Measurements from ENCODE around the gene COG1.

Gene COG1

DNA sequence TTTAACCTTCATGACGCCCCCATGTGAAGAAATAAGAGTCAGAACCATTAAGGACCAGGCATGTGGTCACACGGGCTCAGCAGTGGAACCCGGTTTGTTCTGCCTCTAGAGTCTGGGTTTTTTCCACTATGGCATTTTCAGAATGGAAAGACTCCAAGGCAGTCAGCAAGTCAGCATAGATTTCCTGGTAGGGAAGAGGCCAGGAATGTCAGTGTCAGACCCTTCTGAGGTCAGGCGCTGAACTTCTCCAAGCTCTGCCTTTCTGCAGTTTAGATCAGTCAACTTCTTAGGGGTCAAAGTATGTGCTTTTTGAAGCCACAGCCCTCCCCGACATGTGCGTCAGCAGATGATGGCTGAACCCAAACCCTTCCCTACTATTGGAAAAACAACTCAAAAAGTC is 24.2 kb upstream of the COG1 start:
- DNase-seq (ENCODE audit: low read depth in 2 of 2) = no peak

GRCh38 chr17:73170324-73170723 is 22.5 kb upstream of the COG1 start:
- DNase-seq (ENCODE audit: low read depth in 2 of 2) = no peak

GRCh38 chr17:73172252-73172651 is 20.6 kb upstream of the COG1 start:
- DNase-seq (ENCODE audit: low read depth in 2 of 2) = no peak

- DNase-seq (ENCODE audit: low read depth in 2 of 2) = no peak
Observed at GRCh38 chr17:73174126-73174525, 18.7 kb upstream of the COG1 start.

- DNase-seq (ENCODE audit: low read depth in 2 of 2) = no peak
Observed at GRCh38 chr17:73175962-73176565, 16.8 kb upstream of the COG1 start.

GRCh38 chr17:73179387-73179786 is 13.5 kb upstream of the COG1 start:
- no peak for DNase-seq (ENCODE audit: low read depth in 2 of 2)

GRCh38 chr17:73179878-73180277 is 13.0 kb upstream of the COG1 start:
- no peak for DNase-seq (ENCODE audit: low read depth in 2 of 2)

DNA sequence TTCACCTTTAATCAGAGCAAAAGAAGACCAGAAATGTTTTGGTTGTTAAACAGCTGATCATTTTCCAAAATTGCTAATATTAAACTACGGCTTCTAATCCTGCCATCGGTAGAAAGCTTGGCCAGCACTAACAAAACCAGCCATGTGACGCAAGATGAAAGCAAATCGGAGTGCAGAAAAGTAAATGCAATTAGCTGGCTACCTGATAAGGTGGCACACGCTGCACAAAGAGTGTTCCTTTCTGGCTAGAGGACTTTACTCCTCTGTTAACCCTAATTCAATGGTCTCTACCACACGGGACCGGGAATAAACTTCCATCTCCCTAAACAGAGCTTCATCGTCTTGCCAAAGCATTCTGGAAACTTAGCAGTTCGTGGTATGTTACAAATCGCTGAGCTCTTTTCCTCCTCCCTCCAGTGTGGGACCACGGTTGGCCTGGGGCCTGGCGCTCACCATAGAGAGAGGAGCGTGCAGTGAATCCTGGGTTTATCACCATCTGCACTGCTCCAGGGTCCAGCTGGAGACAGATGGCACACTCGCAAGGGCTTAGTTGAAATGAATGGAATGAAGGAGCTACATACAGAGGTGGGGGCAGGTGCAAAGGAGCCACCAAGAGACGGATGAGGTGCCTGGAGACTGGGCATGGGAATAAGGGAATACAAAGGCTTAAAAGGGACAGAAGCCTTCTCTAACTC is 10.1 kb upstream of the COG1 start:
- no peak for DNase-seq (ENCODE audit: low read depth in 2 of 2)

DNA sequence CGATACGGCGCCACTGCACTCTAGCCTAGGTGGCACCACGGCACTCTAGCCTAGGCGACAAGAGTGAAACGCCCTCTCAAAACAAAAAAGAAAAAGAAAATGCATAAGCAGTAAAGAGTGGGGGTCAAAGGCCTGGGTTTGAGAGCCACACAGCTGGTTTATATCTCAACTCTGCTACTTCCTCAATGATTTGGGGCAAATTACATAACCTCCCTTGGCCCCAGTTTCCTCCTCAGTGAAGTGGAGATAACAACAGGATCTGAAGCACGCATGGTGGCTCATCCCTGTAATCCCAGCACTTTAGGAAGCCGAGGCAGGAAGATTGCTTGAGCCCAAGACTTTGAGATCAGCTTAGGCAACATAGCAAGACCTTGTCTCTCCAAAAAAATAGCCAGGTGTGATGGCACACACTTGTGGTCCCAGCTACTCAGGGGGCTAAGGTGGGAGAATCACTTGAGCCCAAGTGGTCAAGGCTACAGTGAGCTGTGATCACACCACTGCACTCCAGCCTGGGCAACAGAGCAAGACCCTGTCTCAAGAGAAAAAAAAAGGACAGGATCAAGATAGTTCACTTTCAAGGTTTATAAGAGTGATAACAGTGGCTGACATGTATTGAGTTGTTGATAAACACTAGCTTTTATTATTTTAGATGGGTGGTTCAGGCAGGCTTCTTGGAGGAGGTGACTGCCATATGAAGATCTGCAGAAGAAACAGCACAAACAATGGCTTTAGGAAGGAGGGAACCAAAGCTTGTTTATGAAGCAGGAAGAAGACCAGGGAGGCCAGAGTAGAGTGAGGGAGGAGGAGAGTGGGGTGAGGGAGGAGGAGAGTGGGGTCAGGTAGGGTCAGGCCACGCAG is 8.5 kb upstream of the COG1 start:
- no peak for DNase-seq (ENCODE audit: low read depth in 2 of 2)

DNA sequence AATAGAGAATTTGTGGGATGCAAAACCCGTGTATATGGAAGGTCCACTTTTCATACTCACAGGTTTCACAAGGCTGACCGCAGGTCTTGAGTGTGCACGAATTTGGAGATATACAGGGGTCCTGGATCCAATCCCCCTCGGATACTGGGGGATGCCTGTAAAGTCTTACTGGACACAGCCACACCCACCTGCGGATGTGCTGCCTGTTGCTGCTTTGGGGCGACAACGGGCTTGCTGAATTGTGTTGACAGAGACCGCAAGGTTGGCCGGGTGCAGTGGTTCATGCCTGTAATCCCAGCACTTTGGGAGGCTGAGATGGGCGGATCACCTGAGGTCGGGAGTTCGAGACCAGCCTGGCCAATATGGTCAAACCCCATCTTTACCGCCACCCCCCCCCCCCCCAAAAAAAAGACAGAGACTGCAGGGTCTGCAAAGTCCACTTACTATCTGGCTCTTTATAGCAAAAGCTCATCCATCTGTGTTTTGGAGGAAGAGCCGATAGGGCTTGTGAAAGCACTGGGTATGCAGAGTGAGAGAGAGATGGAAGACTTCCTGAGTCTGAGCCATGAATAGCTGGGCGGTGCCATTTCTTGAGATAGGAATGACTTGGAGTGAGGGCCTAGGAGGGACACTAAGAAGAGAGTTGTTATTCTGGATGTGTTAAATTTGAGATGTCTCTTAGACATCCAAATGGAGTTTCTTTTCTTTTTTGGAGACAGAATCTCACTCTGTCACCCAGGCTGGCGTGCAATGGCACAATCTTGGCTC is 6.4 kb upstream of the COG1 start:
- no peak for DNase-seq (ENCODE audit: low read depth in 2 of 2)

- no peak for DNase-seq (ENCODE audit: low read depth in 2 of 2)
Observed at GRCh38 chr17:73187203-73187769, 5.6 kb upstream of the COG1 start.

GRCh38 chr17:73188011-73188410 is 4.8 kb upstream of the COG1 start:
- DNase-seq (ENCODE audit: low read depth in 2 of 2) = no peak

- DNase-seq (ENCODE audit: low read depth in 2 of 2) = no peak
Observed at GRCh38 chr17:73189417-73190099, 3.3 kb upstream of the COG1 start.

DNA sequence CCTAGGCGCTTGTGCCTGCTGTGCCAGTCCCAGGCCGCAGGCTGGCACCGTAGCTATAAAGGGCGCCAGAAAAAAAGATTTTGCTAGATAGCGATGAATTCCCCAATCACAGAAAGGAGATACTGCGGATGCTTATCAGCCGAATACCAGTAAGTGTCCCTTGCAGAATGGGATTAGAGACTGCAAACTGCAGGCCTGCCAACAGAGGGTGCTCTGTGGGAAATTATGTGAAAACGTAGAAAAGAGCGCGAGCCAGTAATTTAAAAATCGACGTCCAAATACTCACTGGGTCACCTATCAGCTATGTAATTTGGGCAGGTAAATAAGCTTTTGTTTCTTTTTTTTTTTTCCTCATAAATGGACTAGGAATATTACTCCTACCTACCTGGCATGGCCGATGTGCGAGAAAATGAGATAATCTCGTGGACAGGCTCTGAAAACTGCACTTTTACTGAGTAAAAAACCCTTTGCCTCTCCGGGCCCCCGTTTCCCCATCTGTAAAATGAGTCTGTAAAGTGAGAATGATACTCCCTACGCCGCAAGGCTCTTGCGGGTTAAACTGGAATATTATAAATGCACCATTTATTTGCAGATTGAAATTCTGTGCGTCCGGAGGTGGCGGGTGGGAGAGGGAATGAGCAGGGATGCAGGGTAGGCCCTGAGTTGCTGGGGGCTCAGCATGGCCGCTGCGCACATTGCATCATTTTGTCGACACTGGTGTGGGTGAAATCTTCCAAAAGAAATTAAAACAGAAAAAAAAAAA is 1.2 kb upstream of the COG1 start:
- peak; percentile 24 to 46 for DNase-seq (ENCODE audit: low read depth in 2 of 2)

- peak in 1 of 2 donors; percentile 35 for DNase-seq (ENCODE audit: low read depth in 2 of 2)
Observed at GRCh38 chr17:73192206-73192893, 505 bp upstream of the COG1 start.

DNA sequence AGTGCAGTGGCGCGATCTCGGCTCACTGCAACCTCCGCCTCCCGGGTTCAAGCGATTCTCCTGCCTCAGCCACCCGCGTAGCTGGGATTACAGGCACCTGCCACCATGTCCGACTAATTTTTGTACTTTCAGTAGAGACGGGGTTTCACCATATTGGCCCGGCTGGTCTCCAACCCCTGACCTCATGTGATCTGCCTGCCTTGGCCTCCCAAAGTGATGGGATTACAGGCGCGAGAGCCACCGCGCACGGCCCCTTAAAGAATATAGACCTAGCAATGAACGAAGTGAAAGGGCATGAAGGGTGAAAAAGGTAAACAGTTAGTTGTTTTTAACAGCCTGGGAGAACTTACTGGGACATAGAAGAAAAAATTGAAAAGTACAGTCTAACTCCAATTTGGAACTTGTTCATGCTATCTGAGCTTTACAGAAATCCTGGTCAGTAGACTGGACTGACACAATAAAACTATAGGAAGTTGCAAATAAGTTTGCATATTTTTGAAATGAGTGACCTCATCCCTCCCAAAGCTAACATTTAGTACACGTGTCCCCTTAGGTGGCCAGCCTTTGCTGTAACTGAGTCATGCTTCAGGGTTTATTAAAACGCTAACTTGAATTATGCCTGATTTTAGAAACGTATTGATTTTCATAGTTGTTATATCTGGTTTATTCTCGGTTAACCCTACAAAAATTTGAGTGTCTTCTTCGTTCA is 1.8 kb downstream of the COG1 start:
- DNase-seq (ENCODE audit: low read depth in 2 of 2) = no peak

DNA sequence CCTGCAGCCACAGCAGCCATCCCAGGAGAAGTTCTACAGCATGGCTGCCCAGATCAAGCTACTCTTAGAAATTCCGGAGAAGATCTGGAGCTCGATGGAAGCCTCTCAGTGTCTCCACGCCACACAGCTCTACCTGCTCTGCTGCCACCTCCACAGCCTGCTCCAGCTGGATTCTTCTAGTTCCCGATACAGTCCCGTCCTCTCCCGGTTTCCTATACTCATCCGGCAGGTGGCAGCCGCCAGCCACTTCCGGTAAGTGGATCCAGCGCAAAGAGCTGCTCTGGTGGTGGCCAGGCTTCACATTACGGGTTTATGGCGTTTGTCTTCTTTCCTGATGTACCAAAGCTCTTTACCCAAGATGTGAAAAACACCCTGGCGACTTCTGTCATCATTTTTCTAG is 3.6 kb downstream of the COG1 start:
- no peak for DNase-seq (ENCODE audit: low read depth in 2 of 2)

- DNase-seq (ENCODE audit: low read depth in 2 of 2) = no peak
Observed at GRCh38 chr17:73197161-73197560, 4.3 kb downstream of the COG1 start.
